ENCODE results near the gene NEU2.

The NEU2 gene

DNA sequence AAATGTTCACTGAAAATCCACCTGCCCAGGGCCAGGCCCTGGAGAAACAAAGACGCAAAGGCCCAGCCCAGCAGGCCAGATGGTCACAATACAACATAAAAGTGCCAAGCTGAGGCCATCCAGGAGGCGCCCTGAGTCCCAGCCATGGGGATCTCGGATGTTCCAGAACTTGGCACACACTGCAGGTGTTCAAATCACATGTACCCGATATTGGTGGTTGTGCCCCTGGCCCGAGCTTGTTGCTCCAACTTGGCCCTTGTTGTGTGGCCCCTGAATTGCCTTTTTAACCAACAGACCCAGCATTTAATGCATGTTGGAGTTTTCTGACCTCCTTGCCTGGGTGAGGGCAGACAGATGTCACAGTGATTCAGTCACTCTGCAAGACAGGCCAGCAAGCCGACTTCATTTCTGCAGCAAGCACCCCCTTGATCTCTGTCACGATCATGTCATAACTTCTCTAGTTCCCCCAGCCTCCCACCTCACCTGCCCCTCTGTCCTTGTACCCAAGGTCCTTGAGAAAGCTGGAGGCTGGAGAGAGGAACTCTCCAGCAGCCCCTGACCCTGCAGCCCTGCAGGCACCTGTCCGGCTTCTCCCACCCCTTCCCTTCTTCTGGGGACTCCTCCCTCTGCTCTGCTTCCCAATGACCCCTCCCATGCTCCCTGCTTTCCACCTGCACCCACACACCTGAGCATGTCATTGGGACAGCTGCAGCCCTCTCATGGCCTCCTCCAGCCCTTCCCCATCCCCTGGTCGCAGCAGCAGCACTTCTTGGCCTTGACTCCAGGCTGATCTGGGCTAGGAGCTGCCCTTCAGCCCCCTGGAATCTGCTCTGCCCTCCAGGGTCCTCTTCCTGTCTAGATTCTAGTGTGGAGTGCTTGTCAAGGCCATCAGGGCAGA, 28.6 kb upstream of the NEU2 start:
- Mint-ChIP-seq H3K4me3 (no peak overlapping the region), H3K27me3 (ENCODE audit: low read depth) (peaks cover 8% of the 10 kb centered on the region), H3K27ac (no peak overlapping the region), H3K36me3 (ENCODE audit: low read depth) (no peaks in the 10 kb centered on the region), H3K9me3 (no peaks in the 10 kb centered on the region), H3K4me1 (ENCODE audit: low read depth) (no peaks in the 10 kb centered on the region)

GRCh38 chr2:233005096-233005495, 27.4 kb upstream of the NEU2 start:
- H3K27me3 Mint-ChIP-seq (ENCODE audit: low read depth) = peaks cover 9% of the 10 kb centered on the region
- H3K4me1 Mint-ChIP-seq (ENCODE audit: low read depth) = no peaks in the 10 kb centered on the region
- H3K9me3 Mint-ChIP-seq = no peaks in the 10 kb centered on the region
- H3K4me3 Mint-ChIP-seq = no peak overlapping the region
- no peak overlapping the region for H3K27ac Mint-ChIP-seq
- no peaks in the 10 kb centered on the region for H3K36me3 Mint-ChIP-seq (ENCODE audit: low read depth)

GRCh38 chr2:233006648-233007047, 25.8 kb upstream of the NEU2 start:
- H3K4me1 Mint-ChIP-seq (ENCODE audit: low read depth) = no peaks in the 10 kb centered on the region
- H3K9me3 Mint-ChIP-seq = no peaks in the 10 kb centered on the region
- H3K4me3 Mint-ChIP-seq = no peak overlapping the region
- no peaks in the 10 kb centered on the region for H3K36me3 Mint-ChIP-seq (ENCODE audit: low read depth)
- peaks cover 14% of the 10 kb centered on the region for H3K27me3 Mint-ChIP-seq (ENCODE audit: low read depth)
- H3K27ac Mint-ChIP-seq = no peak overlapping the region

DNA sequence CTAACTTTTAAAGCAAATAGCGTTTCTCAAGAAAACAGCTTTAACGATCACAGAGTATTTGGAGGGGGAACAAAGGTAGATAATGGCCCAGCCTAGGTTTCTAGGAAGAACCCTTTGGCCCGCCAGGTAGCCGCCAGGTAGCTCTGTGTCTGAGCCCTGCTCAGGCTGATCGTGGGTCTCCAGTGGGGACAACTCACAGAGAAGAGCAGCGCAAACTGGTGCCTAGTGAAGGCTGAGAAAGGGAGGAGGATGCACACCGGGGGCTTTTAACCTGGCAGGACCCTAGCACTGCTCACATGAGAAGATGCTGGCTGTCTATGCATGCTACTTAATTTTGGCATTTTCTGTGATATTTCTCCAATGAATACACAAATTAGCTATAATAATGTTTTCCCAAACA, 25.2 kb upstream of the NEU2 start:
- H3K27ac Mint-ChIP-seq = no peak overlapping the region
- no peaks in the 10 kb centered on the region for H3K36me3 Mint-ChIP-seq (ENCODE audit: low read depth)
- no peaks in the 10 kb centered on the region for H3K9me3 Mint-ChIP-seq

GRCh38 chr2:233007739-233008138, 24.7 kb upstream of the NEU2 start:
- Mint-ChIP-seq H3K27ac (no peak overlapping the region), H3K9me3 (no peaks in the 10 kb centered on the region), H3K36me3 (ENCODE audit: low read depth) (no peaks in the 10 kb centered on the region), H3K4me3 (no peak overlapping the region), H3K4me1 (ENCODE audit: low read depth) (no peaks in the 10 kb centered on the region), H3K27me3 (ENCODE audit: low read depth) (peaks cover 18% of the 10 kb centered on the region)

More for the DNA sequence above, 25.2 kb upstream of the NEU2 start:
- Mint-ChIP-seq H3K4me1 (ENCODE audit: low read depth) (no peaks in the 10 kb centered on the region), H3K4me3 (no peak overlapping the region), H3K27me3 (ENCODE audit: low read depth) (peaks cover 18% of the 10 kb centered on the region)

GRCh38 chr2:233009661-233010060, 22.8 kb upstream of the NEU2 start:
- no peaks in the 10 kb centered on the region for H3K9me3 Mint-ChIP-seq
- H3K4me1 Mint-ChIP-seq (ENCODE audit: low read depth) = no peaks in the 10 kb centered on the region
- H3K4me3 Mint-ChIP-seq = no peak overlapping the region
- no peaks in the 10 kb centered on the region for H3K36me3 Mint-ChIP-seq (ENCODE audit: low read depth)
- peaks cover 15% of the 10 kb centered on the region for H3K27me3 Mint-ChIP-seq (ENCODE audit: low read depth)
- H3K27ac Mint-ChIP-seq = no peak overlapping the region

DNA sequence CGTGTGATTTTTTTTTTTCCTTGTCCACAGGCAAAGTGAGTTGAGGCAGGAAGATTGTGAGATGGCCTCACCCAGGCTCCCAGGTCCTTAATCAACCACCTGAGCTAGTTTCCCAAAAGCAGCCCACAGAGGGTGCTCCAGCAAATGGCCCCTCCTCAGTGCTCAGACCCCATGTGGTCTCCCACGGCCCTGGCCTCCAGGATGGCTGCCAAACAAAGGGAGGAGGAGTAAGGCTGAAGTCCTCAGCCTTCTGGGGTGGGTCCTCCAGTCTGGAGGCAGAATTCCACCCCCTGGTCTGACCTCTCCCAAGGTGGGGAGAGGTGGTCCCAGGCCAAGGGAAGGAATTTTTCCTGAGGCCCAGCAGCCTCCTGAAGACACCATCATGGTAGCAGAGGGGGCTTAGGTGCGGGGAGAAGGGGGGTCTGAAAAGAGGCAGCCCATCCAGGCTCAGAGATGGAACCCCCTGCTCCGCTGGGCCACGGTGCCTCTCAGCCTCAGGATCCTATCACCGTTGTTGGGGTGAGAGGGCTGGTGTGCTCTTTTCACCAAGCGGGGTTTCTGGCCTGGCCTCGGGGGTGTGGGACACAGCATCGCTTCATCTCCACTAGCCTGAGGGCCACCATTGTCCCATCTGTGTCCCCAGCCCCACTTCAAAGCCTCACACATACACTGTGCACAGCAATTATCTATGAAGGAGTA, 21.8 kb upstream of the NEU2 start:
- no peak overlapping the region for H3K27ac Mint-ChIP-seq
- H3K4me3 Mint-ChIP-seq = no peak overlapping the region
- peaks cover 15% of the 10 kb centered on the region for H3K27me3 Mint-ChIP-seq (ENCODE audit: low read depth)
- H3K36me3 Mint-ChIP-seq (ENCODE audit: low read depth) = no peaks in the 10 kb centered on the region
- no peaks in the 10 kb centered on the region for H3K4me1 Mint-ChIP-seq (ENCODE audit: low read depth)
- H3K9me3 Mint-ChIP-seq = no peaks in the 10 kb centered on the region

DNA sequence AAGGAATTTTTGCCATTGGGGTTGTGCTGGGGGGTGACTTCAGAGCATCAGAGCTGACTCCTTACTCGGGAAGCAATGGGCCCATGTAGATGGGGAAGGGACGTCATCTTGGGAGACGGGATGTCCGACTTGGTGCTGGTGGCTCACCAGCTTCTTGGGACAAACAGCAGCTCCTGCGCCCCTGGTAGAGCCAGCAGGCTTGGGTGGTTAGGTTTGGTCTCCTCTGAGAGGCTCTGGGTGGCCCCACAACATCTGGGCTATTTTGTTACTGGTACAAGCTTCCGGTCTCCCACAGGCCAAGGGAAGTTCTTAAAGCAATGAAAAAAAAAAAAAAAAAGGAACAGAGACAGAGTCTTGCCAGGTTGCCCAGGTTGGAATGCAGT, 21.2 kb upstream of the NEU2 start:
- peaks cover 15% of the 10 kb centered on the region for H3K27me3 Mint-ChIP-seq (ENCODE audit: low read depth)
- H3K4me1 Mint-ChIP-seq (ENCODE audit: low read depth) = no peaks in the 10 kb centered on the region
- no peak overlapping the region for H3K27ac Mint-ChIP-seq
- H3K9me3 Mint-ChIP-seq = no peaks in the 10 kb centered on the region
- H3K36me3 Mint-ChIP-seq (ENCODE audit: low read depth) = no peaks in the 10 kb centered on the region
- no peak overlapping the region for H3K4me3 Mint-ChIP-seq

DNA sequence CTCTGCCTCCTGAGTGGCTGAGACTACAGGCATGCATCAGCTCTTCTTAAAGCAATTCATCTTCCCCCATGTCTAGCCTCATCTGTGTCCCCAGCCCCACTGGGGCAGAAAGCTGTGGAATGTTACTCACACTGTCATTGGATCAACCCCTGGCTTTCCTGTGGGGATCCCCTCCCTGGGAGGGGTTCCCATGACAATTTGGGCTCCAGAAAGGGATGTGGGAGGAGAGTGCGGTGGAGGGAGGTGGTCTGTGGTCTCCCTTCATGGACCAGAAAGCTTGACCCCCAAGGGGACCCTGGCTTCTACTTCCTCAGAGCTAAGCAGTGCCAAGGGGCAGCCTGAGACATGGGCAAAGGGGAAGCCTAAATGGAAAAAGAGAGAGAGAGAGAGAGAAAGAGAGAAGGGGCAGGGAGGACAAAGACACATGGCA, 20.8 kb upstream of the NEU2 start:
- peaks cover 15% of the 10 kb centered on the region for H3K27me3 Mint-ChIP-seq (ENCODE audit: low read depth)
- no peaks in the 10 kb centered on the region for H3K36me3 Mint-ChIP-seq (ENCODE audit: low read depth)
- no peaks in the 10 kb centered on the region for H3K9me3 Mint-ChIP-seq
- H3K4me1 Mint-ChIP-seq (ENCODE audit: low read depth) = no peaks in the 10 kb centered on the region
- no peak overlapping the region for H3K27ac Mint-ChIP-seq
- H3K4me3 Mint-ChIP-seq = no peak overlapping the region

DNA sequence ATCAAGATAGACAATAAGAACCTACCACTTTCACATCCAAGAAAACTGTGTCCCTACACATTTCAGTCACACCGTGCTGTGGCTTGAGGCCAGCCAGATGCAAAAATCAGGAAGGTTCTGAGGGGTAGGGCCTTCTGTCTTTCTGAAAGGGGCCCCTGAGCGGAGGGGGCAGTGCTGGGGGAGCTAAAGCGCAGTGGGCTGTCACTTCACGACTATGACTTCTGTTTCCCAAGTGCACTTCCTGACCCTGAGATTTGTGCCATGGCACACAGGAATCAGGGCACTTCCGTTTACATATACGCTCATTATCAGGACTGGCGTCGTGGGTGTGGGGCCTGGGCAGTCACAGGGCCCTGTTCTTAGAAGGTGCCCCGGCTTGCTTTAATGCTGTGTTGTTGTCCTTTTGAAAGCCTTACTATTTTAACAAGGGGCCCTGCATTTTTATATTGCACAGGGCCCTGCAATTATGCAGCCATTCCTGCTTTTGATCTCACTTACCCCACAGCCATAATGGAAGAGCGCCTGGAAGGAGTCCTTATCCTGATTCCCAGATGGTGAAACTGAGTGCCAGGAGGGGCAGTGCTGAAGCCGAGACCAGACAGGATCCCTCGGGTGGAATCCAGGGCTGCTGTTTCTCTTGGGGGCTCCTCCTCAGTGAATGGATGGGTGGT, 20.0 kb upstream of the NEU2 start:
- H3K36me3 Mint-ChIP-seq (ENCODE audit: low read depth) = no peaks in the 10 kb centered on the region
- no peaks in the 10 kb centered on the region for H3K4me1 Mint-ChIP-seq (ENCODE audit: low read depth)
- H3K4me3 Mint-ChIP-seq = no peak overlapping the region
- no peak overlapping the region for H3K27ac Mint-ChIP-seq
- no peaks in the 10 kb centered on the region for H3K9me3 Mint-ChIP-seq
- peaks cover 15% of the 10 kb centered on the region for H3K27me3 Mint-ChIP-seq (ENCODE audit: low read depth)

- H3K27me3 Mint-ChIP-seq (ENCODE audit: low read depth) = peaks cover 13% of the 10 kb centered on the region
- H3K4me3 Mint-ChIP-seq = no peak within 1 kb of the TSS
- no peaks in the 10 kb centered on the region for H3K4me1 Mint-ChIP-seq (ENCODE audit: low read depth)
- no peaks in the 10 kb centered on the region for H3K36me3 Mint-ChIP-seq (ENCODE audit: low read depth)
- no peaks in the 10 kb centered on the region for H3K9me3 Mint-ChIP-seq
- H3K27ac Mint-ChIP-seq = no peak within 1 kb of the TSS
Measured at GRCh38 chr2:233013027-233013461, 19.4 kb upstream of the NEU2 start, which contains the start of gene NGEF. Gene NGEF (minus strand): TSS chr2:233013256. CDS start chr2:232974890, 38,366 bp downstream.

GRCh38 chr2:233013650-233014049, 18.8 kb upstream of the NEU2 start:
- H3K27me3 Mint-ChIP-seq (ENCODE audit: low read depth) = peaks cover 10% of the 10 kb centered on the region
- no peaks in the 10 kb centered on the region for H3K36me3 Mint-ChIP-seq (ENCODE audit: low read depth)
- no peaks in the 10 kb centered on the region for H3K9me3 Mint-ChIP-seq
- H3K4me1 Mint-ChIP-seq (ENCODE audit: low read depth) = no peaks in the 10 kb centered on the region
- no peak overlapping the region for H3K4me3 Mint-ChIP-seq
- H3K27ac Mint-ChIP-seq = no peak overlapping the region

DNA sequence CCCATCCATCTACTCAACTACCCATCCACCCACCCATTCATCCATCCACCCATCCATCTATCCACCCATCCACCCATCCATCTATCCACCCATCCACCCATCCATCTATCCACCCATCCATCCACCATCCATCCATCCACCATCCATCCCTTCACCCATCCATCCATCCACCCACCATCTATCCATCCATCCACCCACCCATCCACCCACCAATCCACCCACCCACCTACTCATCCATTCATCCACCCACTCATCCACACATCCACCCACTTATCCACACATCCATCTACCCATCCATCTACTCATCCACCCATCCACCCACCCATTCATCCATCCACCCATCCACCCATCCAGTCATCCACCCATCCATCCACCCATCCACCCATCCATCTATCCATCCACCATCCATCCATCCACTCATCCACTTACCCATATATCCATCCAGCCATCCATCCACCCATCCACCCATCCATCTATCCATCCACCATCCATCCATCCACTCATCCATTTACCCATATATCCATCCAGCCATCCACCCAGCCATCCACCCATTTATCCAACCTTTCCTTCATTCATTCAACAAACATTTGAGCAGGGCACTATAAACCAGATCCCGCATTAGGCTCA, 17.3 kb upstream of the NEU2 start:
- peaks cover 9% of the 10 kb centered on the region for H3K27me3 Mint-ChIP-seq (ENCODE audit: low read depth)
- no peaks in the 10 kb centered on the region for H3K36me3 Mint-ChIP-seq (ENCODE audit: low read depth)
- no peaks in the 10 kb centered on the region for H3K9me3 Mint-ChIP-seq
- H3K27ac Mint-ChIP-seq = no peak overlapping the region
- H3K4me1 Mint-ChIP-seq (ENCODE audit: low read depth) = no peaks in the 10 kb centered on the region
- H3K4me3 Mint-ChIP-seq = no peak overlapping the region

GRCh38 chr2:233017947-233018346, 14.5 kb upstream of the NEU2 start:
- Mint-ChIP-seq H3K27ac (no peak overlapping the region), H3K4me3 (no peak overlapping the region), H3K36me3 (ENCODE audit: low read depth) (no peaks in the 10 kb centered on the region), H3K9me3 (no peaks in the 10 kb centered on the region), H3K27me3 (ENCODE audit: low read depth) (no peaks in the 10 kb centered on the region), H3K4me1 (ENCODE audit: low read depth) (no peaks in the 10 kb centered on the region)

Data from T-helper 1 cell treated with Interleukin-12 subunit alpha and Interleukin-12 subunit beta and Interleukin-4 antibody, amounts not matched to agents 30 μg/mL and 1 μg/mL, for 36 hours (primary cell).